HepG2 (cell line): ENCODE measurements around the gene PTPRH. TPM values are rescaled to one million over a fixed set of nuclear protein-coding genes. Genes with fewer than 3 reads are reported as not detected.
A peak's percentile ranks its signal among the peaks of the same experiment; 100 is the strongest.

Source experiments
- FOXP1 ChIP-seq, 2 experiments: fragments of 450-650 bp in 1 of 2; IDR thresholded peaks; 2 replicates each; pipeline ENCODE4 v1.6.1; 2017 to 2018; ENCODE audit warnings: antibody characterized with exemption in 1 of 2
- HIC2 ChIP-seq: sonication (generic); formaldehyde crosslinking; IDR thresholded peaks from 2 replicates; pipeline ENCODE4 v1.9.0; 2022; ENCODE audit warnings: low read depth, missing genetic modification reagents
- LCORL ChIP-seq, 2 experiments: fragments of 450-650 bp in 1 of 2; sonication (generic) in 1 of 2; formaldehyde crosslinking in 1 of 2; IDR thresholded peaks; 2 replicates each; pipeline versions ENCODE4 v1.5.0 to v1.6.1; 2017 to 2020; ENCODE audit warnings: antibody characterized with exemption in 1 of 2, missing genetic modification reagents in 1 of 2
- NR2F6 ChIP-seq, 2 experiments: IDR thresholded peaks; 2 replicates each; pipeline ENCODE4 v1.6.1; 2016; ENCODE audit warnings: antibody characterized with exemption in 1 of 2, mild to moderate bottlenecking in 1 of 2
- PAWR ChIP-seq: sonication (generic); formaldehyde crosslinking; IDR thresholded peaks from 2 replicates; pipeline ENCODE4 v1.4.0; 2020; ENCODE audit warnings: missing genetic modification reagents, mild to moderate bottlenecking, borderline replicate concordance
- POLR2A ChIP-seq, 2 experiments: IDR thresholded peaks; 2 replicates each; pipeline ENCODE4 v1.6.1; 2011; ENCODE audit warnings: low read depth in 2 of 2, low read length in 2 of 2, mild to moderate bottlenecking in 1 of 2, moderate library complexity in 1 of 2; ENCODE audit not compliant: insufficient read depth in 1 of 2
- THAP9 ChIP-seq: sonication (generic); formaldehyde crosslinking; IDR thresholded peaks from 2 replicates; pipeline ENCODE4; 2020; ENCODE audit warnings: missing genetic modification reagents, mild to moderate bottlenecking, borderline replicate concordance
- ZNF337 ChIP-seq: sonication (generic); formaldehyde crosslinking; IDR thresholded peaks from 2 replicates; pipeline ENCODE4 v1.5.1; 2020; ENCODE audit warnings: missing genetic modification reagents, low read depth, mild to moderate bottlenecking, borderline replicate concordance
- polyA plus RNA-seq, 8 experiments: library from polyadenylated mRNA; depleted of rRNA in 3 of 8; stranded (reverse) in 7 of 8; unstranded in 1 of 8; fragments of >200 nt; fragmentation: Illumina TruSeq in 4 of 8; extraction: Trizol in 4 of 8; gene quantifications; 2 replicates each; pipeline versions ENCODE4 v1.2.1 to v1.2.3, GENCODE V29; 2011 to 2016; ENCODE audit warnings: low read depth in 4 of 8, missing spikeins in 1 of 8, mixed read lengths in 1 of 8; ENCODE audit not compliant: insufficient read depth in 1 of 8
- total RNA-seq, 5 experiments: library from RNA; depleted of rRNA; stranded (reverse); fragments of >200 nt; fragmentation: Illumina TruSeq; extraction: Trizol; gene quantifications; 2 replicates each; pipeline ENCODE4 v1.2.3, GENCODE V29; 2016; ENCODE audit warnings: low read depth in 1 of 5

PTPRH gene
- total and polyA plus RNA-seq, 2 of the 13 experiments (the other 11 are each of a cell fraction or from before 2014, with no cell fraction given), result 14.7 to 125 TPM

GRCh38 chr19:55256562-55257460 lies 47.5 kb upstream of the PTPRH start (continued):
- no peak for TF ChIP-seq THAP9 (CRISPR knock-in tag)
- TF ChIP-seq ZNF337 (CRISPR knock-in tag), result 0 out of 2 replicates have a peak, but pooled peaks have one; percentile 29
- TF ChIP-seq LCORL (IDR thresholded peaks at IDR 0.05), result no peak
- TF ChIP-seq LCORL (CRISPR knock-in tag; IDR thresholded peaks at IDR 0.05), result peak; percentile 52; the same call in 1 of the 2 replicates
- TF ChIP-seq HIC2 (CRISPR knock-in tag), result peak; percentile 71; the same call in 1 of the 2 replicates
- no peak for TF ChIP-seq FOXP1 (IDR thresholded peaks at IDR 0.05)
- peak; percentile 67; the same call in 1 of the 2 replicates for TF ChIP-seq FOXP1 (CRISPR knock-in tag; IDR thresholded peaks at IDR 0.05)
- TF ChIP-seq NR2F6 (IDR thresholded peaks at IDR 0.05), result no peak; the same call in 1 of the 2 replicates
- peak; percentile 33 for TF ChIP-seq NR2F6 (CRISPR knock-in tag; IDR thresholded peaks at IDR 0.05)
- TF ChIP-seq POLR2A (IDR thresholded peaks at IDR 0.05; ENCODE audit: insufficient read depth in 1 of 2, low read depth in 2 of 2, low read length in 2 of 2), result peak; percentile 69 to 75
- no peak for TF ChIP-seq PAWR (CRISPR knock-in tag)
